K562 (cell line): ENCODE results near the gene DHDH. TPM values are rescaled to one million over a fixed set of nuclear protein-coding genes. Genes with fewer than 3 reads are reported as not detected.

ENCODE experiments used
- ARID2 ChIP-seq: fragments of 450-650 bp; IDR thresholded peaks from 2 replicates; pipeline ENCODE4 v1.6.1; 2017; ENCODE audit warnings: antibody characterized with exemption, mild to moderate bottlenecking
- ARID3A ChIP-seq: IDR thresholded peaks from 2 replicates; pipeline ENCODE4 v1.6.1; 2012; ENCODE audit warnings: low read depth, low read length, improper control_type of control experiment, borderline replicate concordance
- DACH1 ChIP-seq: fragments of 450-650 bp; IDR thresholded peaks from 2 replicates; pipeline ENCODE4 v1.6.1; 2018; ENCODE audit not compliant: partially characterized antibody
- ETS1 ChIP-seq: conservative IDR thresholded peaks from 2 replicates; pipeline ENCODE4 v1.6.1; 2011; ENCODE audit warnings: low read depth, mild to moderate bottlenecking, low read length; ENCODE audit not compliant: control insufficient read depth
- EWSR1 ChIP-seq: fragments of 450-650 bp; IDR thresholded peaks from 2 replicates; pipeline ENCODE4 v1.6.1; 2018; ENCODE audit warnings: borderline replicate concordance, mild to moderate bottlenecking, low read depth, moderate library complexity; ENCODE audit not compliant: partially characterized antibody
- JUNB ChIP-seq: fragments of 450-650 bp; formaldehyde crosslinking; conservative IDR thresholded peaks from 2 replicates; pipeline ENCODE4 v1.4.0; 2020; ENCODE audit warnings: mild to moderate bottlenecking
- JUND ChIP-seq, 2 experiments: IDR thresholded peaks; 2 replicates in 1 of 2; 3 replicates in 1 of 2; pipeline ENCODE4 v1.6.1; 2011; ENCODE audit warnings: borderline replicate concordance in 2 of 2, low read depth in 2 of 2, low read length in 2 of 2, improper control_type of control experiment in 1 of 2, missing biosample characterization in 1 of 2, missing genetic modification characterization in 1 of 2, missing genetic modification reagents in 1 of 2
- KDM1A ChIP-seq, 2 experiments: fragments of 450-650 bp; IDR thresholded peaks; 2 replicates each; pipeline ENCODE4 v1.6.1; 2016; ENCODE audit warnings: mild to moderate bottlenecking in 2 of 2
- LCOR ChIP-seq: sonication (generic); formaldehyde crosslinking; IDR thresholded peaks from 2 replicates; pipeline ENCODE4 v1.8.0; 2022; ENCODE audit warnings: mild to moderate bottlenecking, missing genetic modification reagents
- NFATC3 ChIP-seq: fragments of 450-650 bp; IDR thresholded peaks from 2 replicates; pipeline ENCODE4 v1.6.1; 2017; ENCODE audit warnings: mild to moderate bottlenecking
- PRDM10 ChIP-seq: fragments of 450-650 bp; IDR thresholded peaks from 2 replicates; pipeline ENCODE4 v1.6.1; 2018; ENCODE audit not compliant: partially characterized antibody
- USF1 ChIP-seq: sonication (generic); formaldehyde crosslinking; IDR thresholded peaks from 2 replicates; pipeline ENCODE4 v1.9.0; 2022; ENCODE audit warnings: mild to moderate bottlenecking, missing genetic modification reagents
- ZC3H4 ChIP-seq: sonication (generic); formaldehyde crosslinking; IDR thresholded peaks from 2 replicates; pipeline ENCODE4 v1.9.0; 2021; ENCODE audit warnings: missing genetic modification reagents, borderline replicate concordance
- ZEB2 ChIP-seq: fragments of 450-650 bp; IDR thresholded peaks from 2 replicates; pipeline ENCODE4 v1.6.1; 2016
- ZHX1 ChIP-seq: fragments of 150-350 bp; conservative IDR thresholded peaks from 2 replicates; pipeline ENCODE4 v1.6.1; 2014; ENCODE audit warnings: low read length
- polyA plus RNA-seq, 8 experiments: library from polyadenylated mRNA; depleted of rRNA in 4 of 8; stranded (reverse) in 5 of 8; unstranded in 3 of 8; fragments of >200 nt; fragmentation: Nextera tagmentation in 2 of 8; fragmentation: Illumina TruSeq in 1 of 8; extraction: Ambion mirVana in 2 of 8; extraction: Trizol in 1 of 8; gene quantifications; 2 replicates each; pipeline versions ENCODE4 v1.2.1 to v1.2.3, GENCODE V29; 2011 to 2014; ENCODE audit warnings: inconsistent platforms in 1 of 8, missing spikeins in 1 of 8
- total RNA-seq, 7 experiments: library from RNA; depleted of rRNA in 6 of 7; stranded (reverse); fragments of >200 nt in 6 of 7; fragmentation: Illumina TruSeq in 2 of 7; extraction: Trizol in 2 of 7; gene quantifications; 2 replicates each; pipeline versions ENCODE4 v1.2.1 to v1.2.3, GENCODE V29; 2011 to 2021; ENCODE audit warnings: low replicate concordance in 1 of 7

DHDH gene
- total and polyA plus RNA-seq, 9 of the 15 experiments (the other 6 are each of a cell fraction or from before 2014, with no cell fraction given) = 0.37 to 1.9 (median 0.87) TPM

- TF ChIP-seq ZHX1 (no peak), ZEB2 (peak; percentile 48; the same call in 1 of the 2 replicates), DACH1 (no peak), NFATC3 (no peak), PRDM10 (peak; percentile 26), USF1 (CRISPR knock-in tag) (no peak), JUNB (CRISPR knock-in tag) (no peak), ARID2 (no peak), EWSR1 (no peak), ARID3A (no peak), JUND (IDR thresholded peaks at IDR 0.05; ENCODE audit: borderline replicate concordance, low read depth, low read length) (0 out of 2 replicates have a peak, but pooled peaks have one; percentile 2), JUND (tag; IDR thresholded peaks at IDR 0.05; ENCODE audit: borderline replicate concordance, low read depth, low read length) (no peak), KDM1A (IDR thresholded peaks at IDR 0.05) (no peak), ETS1 (no peak), ZC3H4 (CRISPR knock-in tag) (peak; percentile 84; the same call in 1 of the 2 replicates), LCOR (0 out of 2 replicates have a peak, but pooled peaks have one; percentile 26)
Observed at GRCh38 chr19:48964205-48965039, 30.9 kb downstream of the DHDH start (continued).
